HepG2 (cell line): ENCODE results near the gene NLRP5. TPM values are rescaled to one million over a fixed set of nuclear protein-coding genes. Genes with fewer than 3 reads are reported as not detected.

Experiments
- AGO1 ChIP-seq: fragments of 200-400 bp; formaldehyde crosslinking; IDR thresholded peaks from 2 replicates; pipeline ENCODE4 v1.6.1; 2017; ENCODE audit warnings: mild to moderate bottlenecking, low read depth, low read length, moderate library complexity; ENCODE audit not compliant: poor library complexity, severe bottlenecking
- AGO2 ChIP-seq: fragments of 200-400 bp; formaldehyde crosslinking; optimal IDR thresholded peaks from 2 replicates; pipeline ENCODE3; 2017; ENCODE audit warnings: mild to moderate bottlenecking, low read depth, low read length, moderate library complexity
- CHD4 ChIP-seq: fragments of 200-600 bp; sonication (generic); IDR thresholded peaks from 2 replicates; pipeline ENCODE4 v1.7.0; 2017; ENCODE audit warnings: mild to moderate bottlenecking, low read length, borderline replicate concordance
- HMG20B ChIP-seq: conservative IDR thresholded peaks from 2 replicates; pipeline ENCODE4 v1.6.1; 2016; ENCODE audit warnings: missing genetic modification reagents, missing compliant biosample characterization
- KDM1A ChIP-seq: IDR thresholded peaks from 2 replicates; pipeline ENCODE4 v1.6.1; 2016; ENCODE audit warnings: missing compliant biosample characterization
- MAF1 ChIP-seq: sonication (generic); formaldehyde crosslinking; IDR thresholded peaks from 2 replicates; pipeline ENCODE4 v1.5.0; 2020; ENCODE audit warnings: missing genetic modification reagents, borderline replicate concordance
- NONO ChIP-seq, 2 experiments: fragments of 450-650 bp in 1 of 2; sonication (generic) in 1 of 2; formaldehyde crosslinking in 1 of 2; IDR thresholded peaks in 1 of 2; conservative IDR thresholded peaks in 1 of 2; 2 replicates each; pipeline versions ENCODE4 v1.6.1 to v1.8.0; 2017 to 2022; ENCODE audit warnings: mild to moderate bottlenecking in 1 of 2, missing genetic modification reagents in 1 of 2, moderate library complexity in 1 of 2
- SRSF9 ChIP-seq: fragments of 200-400 bp; formaldehyde crosslinking; IDR thresholded peaks from 2 replicates; pipeline ENCODE4 v1.6.1; 2018; ENCODE audit warnings: borderline replicate concordance, mild to moderate bottlenecking, low read depth, low read length; ENCODE audit not compliant: insufficient read depth, poor library complexity, severe bottlenecking
- TP53 ChIP-seq: sonication (generic); formaldehyde crosslinking; conservative IDR thresholded peaks from 2 replicates; pipeline ENCODE4 v1.4.0; 2020; ENCODE audit warnings: missing genetic modification reagents
- XBP1 ChIP-seq: sonication (generic); formaldehyde crosslinking; IDR thresholded peaks from 2 replicates; pipeline ENCODE4 v1.5.0; 2020; ENCODE audit warnings: missing genetic modification reagents
- YY1 ChIP-seq: IDR thresholded peaks from 2 replicates; pipeline ENCODE4 v1.6.1; 2011; ENCODE audit warnings: low read length, low read depth, moderate library complexity, mild to moderate bottlenecking; ENCODE audit not compliant: insufficient read depth, insufficient replicate concordance
- ZNF558 ChIP-seq: sonication (generic); formaldehyde crosslinking; IDR thresholded peaks from 2 replicates; pipeline ENCODE4 v1.9.0; 2022; ENCODE audit warnings: mild to moderate bottlenecking, missing genetic modification reagents, borderline replicate concordance
- ZNF7 ChIP-seq: IDR thresholded peaks from 2 replicates; pipeline ENCODE4 v1.6.1; 2016; ENCODE audit warnings: missing biosample characterization, missing genetic modification reagents
- polyA plus RNA-seq, 8 experiments: library from polyadenylated mRNA; depleted of rRNA in 3 of 8; stranded (reverse) in 7 of 8; unstranded in 1 of 8; fragments of >200 nt; fragmentation: Illumina TruSeq in 4 of 8; extraction: Trizol in 4 of 8; gene quantifications; 2 replicates each; pipeline versions ENCODE4 v1.2.1 to v1.2.3, GENCODE V29; 2011 to 2016; ENCODE audit warnings: low read depth in 4 of 8, missing spikeins in 1 of 8, mixed read lengths in 1 of 8; ENCODE audit not compliant: insufficient read depth in 1 of 8
- total RNA-seq, 5 experiments: library from RNA; depleted of rRNA; stranded (reverse); fragments of >200 nt; fragmentation: Illumina TruSeq; extraction: Trizol; gene quantifications; 2 replicates each; pipeline ENCODE4 v1.2.3, GENCODE V29; 2016; ENCODE audit warnings: low read depth in 1 of 5
- TF ChIP-seq, protein P1 (sequence below): sonication (generic); formaldehyde crosslinking; conservative IDR thresholded peaks from 2 replicates; pipeline ENCODE4 v1.8.0; 2022; ENCODE audit warnings: missing genetic modification reagents
- TF ChIP-seq, protein P2 (sequence below): sonication (generic); formaldehyde crosslinking; IDR thresholded peaks from 2 replicates; pipeline ENCODE4 v1.4.0; 2020; ENCODE audit warnings: mild to moderate bottlenecking, missing genetic modification reagents, borderline replicate concordance

The NLRP5 gene
- total and polyA plus RNA-seq, 2 of the 13 experiments (the other 11 are each of a cell fraction or from before 2014, with no cell fraction given) = not detected

GRCh38 chr19:56084835-56085536 is 98.4 kb downstream of the NLRP5 start (continued):
- TF ChIP-seq, protein P1, sequence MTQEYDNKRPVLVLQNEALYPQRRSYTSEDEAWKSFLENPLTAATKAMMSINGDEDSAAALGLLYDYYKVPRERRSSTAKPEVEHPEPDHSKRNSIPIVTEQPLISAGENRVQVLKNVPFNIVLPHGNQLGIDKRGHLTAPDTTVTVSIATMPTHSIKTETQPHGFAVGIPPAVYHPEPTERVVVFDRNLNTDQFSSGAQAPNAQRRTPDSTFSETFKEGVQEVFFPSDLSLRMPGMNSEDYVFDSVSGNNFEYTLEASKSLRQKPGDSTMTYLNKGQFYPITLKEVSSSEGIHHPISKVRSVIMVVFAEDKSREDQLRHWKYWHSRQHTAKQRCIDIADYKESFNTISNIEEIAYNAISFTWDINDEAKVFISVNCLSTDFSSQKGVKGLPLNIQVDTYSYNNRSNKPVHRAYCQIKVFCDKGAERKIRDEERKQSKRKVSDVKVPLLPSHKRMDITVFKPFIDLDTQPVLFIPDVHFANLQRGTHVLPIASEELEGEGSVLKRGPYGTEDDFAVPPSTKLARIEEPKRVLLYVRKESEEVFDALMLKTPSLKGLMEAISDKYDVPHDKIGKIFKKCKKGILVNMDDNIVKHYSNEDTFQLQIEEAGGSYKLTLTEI (CRISPR knock-in tag) = no peak
- TF ChIP-seq ZNF7 (no peak), AGO1 (no peak), MAF1 (CRISPR knock-in tag) (no peak), TP53 (CRISPR knock-in tag) (no peak), SRSF9 (no peak), KDM1A (CRISPR knock-in tag) (no peak), ZNF558 (CRISPR knock-in tag) (no peak), HMG20B (CRISPR knock-in tag) (no peak), AGO2 (peak; percentile 92), XBP1 (CRISPR knock-in tag) (no peak), YY1 (no peak), NONO (IDR thresholded peaks at IDR 0.05) (no peak), NONO (CRISPR knock-in tag; conservative IDR thresholded peaks at IDR 0.05) (0 out of 2 replicates have a peak, but pooled peaks have one; percentile 24), CHD4 (no peak)
- TF ChIP-seq, protein P2, sequence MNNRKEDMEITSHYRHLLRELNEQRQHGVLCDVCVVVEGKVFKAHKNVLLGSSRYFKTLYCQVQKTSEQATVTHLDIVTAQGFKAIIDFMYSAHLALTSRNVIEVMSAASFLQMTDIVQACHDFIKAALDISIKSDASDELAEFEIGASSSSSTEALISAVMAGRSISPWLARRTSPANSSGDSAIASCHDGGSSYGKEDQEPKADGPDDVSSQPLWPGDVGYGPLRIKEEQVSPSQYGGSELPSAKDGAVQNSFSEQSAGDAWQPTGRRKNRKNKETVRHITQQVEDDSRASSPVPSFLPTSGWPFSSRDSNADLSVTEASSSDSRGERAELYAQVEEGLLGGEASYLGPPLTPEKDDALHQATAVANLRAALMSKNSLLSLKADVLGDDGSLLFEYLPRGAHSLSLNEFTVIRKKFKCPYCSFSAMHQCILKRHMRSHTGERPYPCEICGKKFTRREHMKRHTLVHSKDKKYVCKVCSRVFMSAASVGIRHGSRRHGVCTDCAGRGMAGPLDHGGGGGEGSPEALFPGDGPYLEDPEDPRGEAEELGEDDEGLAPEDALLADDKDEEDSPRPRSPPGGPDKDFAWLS = no peak
